Adipocyte (in vitro differentiated cells): ENCODE data around the gene TMEM107.

Experiments used
- DNase-seq: peaks from one replicate; pipeline ENCODE4 v3.0.0-alpha.2; 2015; ENCODE audit warnings: low read depth
- H3K27me3 ChIP-seq: replicated peaks from 2 replicates; pipeline ENCODE4 v1.7.0; 2013; ENCODE audit warnings: mild to moderate bottlenecking, low read length, moderate library complexity; ENCODE audit not compliant: control insufficient read depth, insufficient read depth
- H3K36me3 ChIP-seq: 2 replicates; pipeline ENCODE4 v1.7.0; 2013; ENCODE audit warnings: low read length, mild to moderate bottlenecking, moderate library complexity; ENCODE audit not compliant: control insufficient read depth, insufficient read depth, severe bottlenecking
- H3K4me1 ChIP-seq: 2 replicates; pipeline ENCODE4 v1.7.0; 2013; ENCODE audit warnings: mild to moderate bottlenecking, low read length, moderate library complexity; ENCODE audit not compliant: control insufficient read depth, insufficient read depth
- H3K4me3 ChIP-seq: 2 replicates; pipeline ENCODE4 v1.7.0; 2013; ENCODE audit warnings: mild to moderate bottlenecking, low read length, moderate library complexity
- H3K9ac ChIP-seq: 2 replicates; pipeline ENCODE4 v1.7.0; 2013; ENCODE audit warnings: mild to moderate bottlenecking, low read length, moderate library complexity
- H3K9me3 ChIP-seq: 2 replicates; pipeline ENCODE4 v1.7.0; 2013; ENCODE audit warnings: mild to moderate bottlenecking, low read length, moderate library complexity; ENCODE audit not compliant: control insufficient read depth

The TMEM107 gene

DNA sequence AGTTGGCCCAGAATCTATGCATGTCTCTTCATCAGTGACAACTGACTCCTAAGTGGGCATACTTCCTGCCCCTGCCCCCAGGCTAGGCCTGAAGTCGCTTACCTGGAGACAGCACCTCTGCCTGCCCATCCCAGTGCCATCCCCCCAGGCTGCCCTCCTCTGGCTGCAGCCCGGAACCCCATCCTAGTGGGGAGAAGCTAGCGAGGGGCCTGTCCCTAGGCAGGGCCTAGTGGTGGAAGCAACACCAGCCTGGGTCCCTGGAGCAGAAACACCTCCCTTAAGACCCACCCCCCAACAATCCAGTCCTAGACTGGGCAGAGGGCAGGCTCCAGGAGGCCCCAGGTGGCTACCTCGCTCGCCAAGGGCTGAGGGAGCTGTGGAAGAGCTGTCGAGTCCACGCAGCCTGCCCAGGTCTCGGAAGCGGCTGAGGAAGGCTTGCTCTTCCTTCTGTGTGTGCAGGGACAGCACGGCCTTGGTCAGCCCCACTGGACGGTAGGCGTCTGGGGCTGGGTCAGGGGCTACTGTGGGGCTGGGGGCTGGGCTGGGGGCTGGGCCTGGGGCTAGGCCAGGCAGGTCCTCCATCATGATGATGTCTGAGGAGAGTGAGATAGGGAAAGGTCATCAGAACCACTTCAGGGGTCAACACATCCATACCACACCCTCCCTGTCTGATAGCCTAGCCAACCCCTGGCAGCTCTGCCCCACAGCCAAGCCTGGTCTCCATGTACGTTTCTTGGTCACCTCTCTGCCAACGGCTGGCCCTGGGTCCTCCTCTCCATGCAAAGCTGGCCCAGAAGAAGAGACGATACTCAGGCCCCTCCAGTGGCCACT, 31.6 kb downstream of the TMEM107 start:
- H3K27me3 ChIP-seq = no peaks in the 10 kb centered on the region
- no peaks in the 10 kb centered on the region for H3K9me3 ChIP-seq
- peaks cover 4% of the 10 kb centered on the region for H3K4me1 ChIP-seq
- no peak for DNase-seq
- H3K36me3 ChIP-seq = peaks cover 99% of the 10 kb centered on the region
- H3K9ac ChIP-seq = no peak overlapping the region
- no peak overlapping the region for H3K4me3 ChIP-seq

DNA sequence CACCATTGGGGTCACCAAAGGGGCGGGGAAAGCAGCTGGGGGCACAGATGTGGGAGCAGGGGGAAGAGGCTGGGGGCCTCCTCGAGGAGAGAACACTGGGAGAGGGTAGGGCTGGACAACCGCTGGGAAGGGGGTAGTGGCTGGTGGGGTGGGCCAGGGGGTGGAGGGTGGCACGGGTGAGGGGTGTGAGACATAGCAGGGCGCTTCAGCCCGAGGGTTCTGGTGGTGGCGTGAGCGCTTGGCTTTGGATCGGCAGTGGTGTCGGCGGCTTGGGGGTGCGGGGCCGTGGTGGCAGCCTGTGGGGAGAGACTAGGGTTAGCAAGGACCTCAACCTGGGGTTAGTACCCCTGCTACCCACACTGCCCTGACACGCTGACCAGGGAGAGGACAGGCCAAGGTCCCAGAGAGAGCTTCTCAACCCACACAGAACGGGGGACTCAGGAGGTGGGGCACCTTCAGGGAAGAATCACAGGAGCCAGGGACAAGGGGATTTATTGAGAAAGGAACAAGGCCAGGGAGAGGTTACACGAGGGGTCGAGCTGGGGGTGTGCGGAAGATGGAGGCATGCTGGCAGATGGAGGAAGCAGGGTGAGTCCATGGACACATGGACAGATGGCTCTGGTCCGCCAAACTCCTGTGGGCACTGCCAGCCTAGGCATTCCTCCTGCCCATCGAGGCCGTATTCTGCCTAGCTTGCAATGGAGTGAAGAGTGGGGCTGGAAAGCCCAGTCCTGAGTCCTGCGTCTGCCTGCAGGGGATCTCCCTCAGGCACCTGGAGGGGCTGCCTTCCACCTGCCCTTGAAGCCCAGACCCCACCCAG, 32.4 kb downstream of the TMEM107 start:
- no peaks in the 10 kb centered on the region for H3K27me3 ChIP-seq
- H3K4me1 ChIP-seq = peaks cover 9% of the 10 kb centered on the region
- peaks cover 97% of the 10 kb centered on the region for H3K36me3 ChIP-seq
- DNase-seq = no peak
- H3K4me3 ChIP-seq = no peak overlapping the region
- H3K9ac ChIP-seq = no peak overlapping the region
- no peaks in the 10 kb centered on the region for H3K9me3 ChIP-seq

DNA sequence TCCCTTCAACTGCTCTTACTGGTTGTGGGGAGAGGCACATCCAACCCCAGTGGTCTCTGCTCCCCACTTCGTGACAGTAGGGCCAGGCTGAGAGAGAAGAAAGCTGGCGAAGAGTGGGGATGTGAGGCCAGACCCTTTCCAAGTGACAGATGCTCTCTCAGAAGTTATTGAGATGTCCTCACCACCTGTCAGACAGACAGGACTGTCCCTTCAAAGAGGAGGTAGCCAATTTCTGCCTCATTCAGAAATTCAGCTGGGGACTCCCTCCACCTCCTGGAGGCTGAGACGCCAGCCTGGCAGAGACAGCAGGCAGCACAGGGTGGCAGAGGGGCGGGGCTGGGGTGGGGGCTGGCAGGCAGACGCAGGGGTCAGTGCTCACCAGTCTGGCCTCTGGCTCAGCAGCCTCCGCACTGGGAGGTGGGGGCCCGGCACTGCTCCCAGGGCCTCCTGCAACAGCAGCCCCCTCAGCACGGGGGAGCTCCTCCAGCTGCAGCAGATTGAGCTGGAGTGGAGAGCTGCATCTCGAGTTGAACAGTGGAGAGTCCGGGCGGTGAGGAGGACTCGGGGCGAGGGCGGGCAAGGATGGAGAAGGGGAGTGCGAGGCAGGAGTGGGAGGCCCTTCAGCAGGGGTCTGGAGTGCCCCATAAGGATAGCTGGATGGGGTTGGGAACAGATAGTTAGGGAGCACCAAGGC, 33.1 kb downstream of the TMEM107 start:
- no peak overlapping the region for H3K9ac ChIP-seq
- no peaks in the 10 kb centered on the region for H3K9me3 ChIP-seq
- peaks cover 13% of the 10 kb centered on the region for H3K4me1 ChIP-seq
- DNase-seq = no peak
- H3K27me3 ChIP-seq = no peaks in the 10 kb centered on the region
- H3K4me3 ChIP-seq = no peak overlapping the region
- H3K36me3 ChIP-seq = peaks cover 89% of the 10 kb centered on the region

DNA sequence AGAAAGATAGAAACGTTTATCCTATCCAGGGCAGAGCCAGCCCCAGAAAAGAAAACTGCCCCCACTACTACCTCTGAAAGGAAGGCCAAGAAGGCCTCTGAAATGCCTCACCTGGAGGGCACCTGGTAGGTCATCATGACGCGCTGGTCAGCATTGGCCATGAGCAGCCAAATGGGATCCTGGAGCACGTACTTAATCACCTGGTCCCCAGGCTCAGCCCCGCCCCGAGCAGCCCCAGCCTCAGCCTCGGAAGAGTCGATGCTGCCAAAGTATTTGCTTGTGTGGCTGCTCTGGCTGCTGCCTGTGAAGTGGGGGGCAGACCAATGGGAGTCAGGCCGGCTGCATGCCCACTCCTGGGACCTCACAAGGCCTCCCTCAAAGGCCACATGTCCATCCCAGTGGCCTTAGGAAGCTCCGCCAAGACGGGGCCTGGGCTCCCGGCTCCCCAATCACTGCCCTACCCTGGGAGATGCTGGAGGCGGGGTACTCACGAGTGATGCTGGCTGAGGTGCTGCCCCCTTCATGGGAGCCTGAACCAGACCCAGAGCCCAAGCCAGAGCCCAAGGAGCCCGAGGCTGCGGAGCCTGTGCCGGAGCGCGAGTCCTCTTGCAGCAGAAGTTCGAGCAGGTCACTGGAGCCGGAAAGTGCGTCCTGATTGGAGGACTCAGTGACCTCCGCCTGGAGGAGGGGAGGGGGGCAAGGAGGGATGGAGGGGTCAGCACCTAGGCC, 33.9 kb downstream of the TMEM107 start:
- DNase-seq = no peak
- Histone ChIP-seq H3K27me3 (no peaks in the 10 kb centered on the region), H3K4me1 (peaks cover 14% of the 10 kb centered on the region), H3K36me3 (peaks cover 87% of the 10 kb centered on the region), H3K9ac (peak overlapping the region; percentile 49), H3K4me3 (no peak overlapping the region), H3K9me3 (no peaks in the 10 kb centered on the region)

DNA sequence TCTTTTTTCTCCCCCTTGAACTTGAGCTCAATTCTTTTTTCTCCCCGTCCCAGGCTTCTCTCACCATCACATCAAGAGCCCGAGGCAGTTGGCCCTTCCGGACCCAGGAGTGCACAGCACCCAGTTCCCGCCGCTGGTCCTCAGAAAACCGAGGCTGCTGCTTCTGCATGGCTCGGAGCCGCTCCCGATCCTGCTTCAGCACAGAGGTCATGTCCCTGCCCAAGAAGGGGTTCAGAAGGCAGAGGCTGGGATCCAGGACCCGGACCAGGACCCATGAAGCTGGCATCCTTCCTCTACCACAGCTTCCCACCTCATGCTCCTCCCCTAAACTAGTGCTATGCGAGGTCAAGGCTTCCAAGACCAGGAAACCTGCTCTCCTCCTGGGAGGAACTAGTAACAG, 34.4 kb downstream of the TMEM107 start:
- H3K9me3 ChIP-seq = no peaks in the 10 kb centered on the region
- no peak for DNase-seq
- H3K36me3 ChIP-seq = peaks cover 82% of the 10 kb centered on the region

DNA sequence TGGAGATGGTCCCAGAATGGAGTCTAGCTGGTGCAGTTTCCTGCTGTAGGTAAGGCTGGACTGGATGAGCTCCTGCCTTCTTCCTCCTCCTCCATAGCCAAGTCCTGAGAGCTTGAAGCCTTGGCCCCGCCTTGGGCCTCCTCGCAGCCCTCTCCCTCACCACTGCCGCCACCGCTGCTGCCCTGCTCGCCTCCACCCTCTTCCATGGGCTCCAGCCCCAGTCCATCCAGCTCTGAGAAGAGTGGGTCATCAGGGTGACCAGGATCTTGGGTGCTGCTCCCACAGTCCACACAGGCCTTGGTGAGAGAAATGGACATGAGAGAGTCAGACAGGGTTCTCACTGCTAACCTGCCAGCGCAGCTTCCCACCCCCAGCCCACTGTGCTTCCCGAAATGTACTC, 35.1 kb downstream of the TMEM107 start:
- H3K27me3 ChIP-seq = no peaks in the 10 kb centered on the region
- peaks cover 75% of the 10 kb centered on the region for H3K36me3 ChIP-seq
- no peak for DNase-seq
- no peaks in the 10 kb centered on the region for H3K9me3 ChIP-seq
- H3K4me1 ChIP-seq = peaks cover 14% of the 10 kb centered on the region
- no peak overlapping the region for H3K4me3 ChIP-seq
- peak overlapping the region; percentile 27 for H3K9ac ChIP-seq

More for the DNA sequence above, 34.4 kb downstream of the TMEM107 start:
- Histone ChIP-seq H3K4me1 (peaks cover 14% of the 10 kb centered on the region), H3K27me3 (no peaks in the 10 kb centered on the region), H3K9ac (peak overlapping the region; percentile 49), H3K4me3 (no peak overlapping the region)

DNA sequence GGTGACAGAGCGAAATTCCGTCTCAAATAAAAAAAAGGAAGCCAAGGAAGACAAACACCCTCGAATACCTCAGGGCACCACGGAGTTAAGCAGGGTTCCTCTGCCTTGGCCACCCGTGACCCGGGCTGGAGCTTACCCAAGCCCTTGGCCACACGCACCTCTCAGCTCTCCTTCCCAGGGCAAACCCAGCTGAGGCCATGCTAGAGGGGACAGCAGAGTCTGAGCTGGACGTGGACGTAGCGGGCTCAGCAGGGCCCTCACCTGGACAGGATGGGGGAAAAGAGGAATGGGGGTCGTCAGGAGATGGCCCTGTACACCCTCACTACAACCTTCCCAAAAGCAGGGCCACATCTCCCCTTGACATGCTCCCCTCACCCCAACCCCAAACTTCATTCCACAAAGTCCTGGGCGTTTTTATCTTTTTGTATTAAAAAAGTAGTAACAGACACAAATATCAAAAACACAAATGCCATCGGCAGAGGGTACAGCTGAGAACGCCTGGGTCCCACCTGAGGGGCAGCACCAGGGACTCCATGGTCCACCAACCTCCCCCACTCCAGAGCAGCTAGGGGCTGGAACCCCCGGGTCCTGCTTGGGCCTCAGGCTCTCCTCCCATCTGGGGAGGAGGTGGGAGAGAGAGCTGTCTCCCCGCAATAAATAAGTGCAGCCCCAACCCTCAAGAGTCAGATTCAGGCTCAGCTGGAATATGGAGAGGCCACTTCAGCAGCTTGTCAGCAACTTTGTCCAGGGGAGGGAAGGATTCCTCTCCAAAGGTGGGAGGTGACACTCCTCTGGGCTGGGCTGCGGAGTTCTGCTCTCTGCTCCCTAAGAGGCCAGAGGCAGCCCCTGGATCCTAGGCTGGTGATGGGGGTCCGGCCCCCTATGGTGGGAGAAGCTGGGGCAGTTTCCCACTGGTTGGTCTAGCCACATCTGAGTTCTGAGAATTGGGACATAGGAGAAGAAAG, 35.8 kb downstream of the TMEM107 start:
- H3K27me3 ChIP-seq = no peaks in the 10 kb centered on the region
- DNase-seq = no peak
- peaks cover 14% of the 10 kb centered on the region for H3K4me1 ChIP-seq
- peaks cover 68% of the 10 kb centered on the region for H3K36me3 ChIP-seq
- no peak overlapping the region for H3K4me3 ChIP-seq
- no peaks in the 10 kb centered on the region for H3K9me3 ChIP-seq
- peak overlapping the region; percentile 42 for H3K9ac ChIP-seq

DNA sequence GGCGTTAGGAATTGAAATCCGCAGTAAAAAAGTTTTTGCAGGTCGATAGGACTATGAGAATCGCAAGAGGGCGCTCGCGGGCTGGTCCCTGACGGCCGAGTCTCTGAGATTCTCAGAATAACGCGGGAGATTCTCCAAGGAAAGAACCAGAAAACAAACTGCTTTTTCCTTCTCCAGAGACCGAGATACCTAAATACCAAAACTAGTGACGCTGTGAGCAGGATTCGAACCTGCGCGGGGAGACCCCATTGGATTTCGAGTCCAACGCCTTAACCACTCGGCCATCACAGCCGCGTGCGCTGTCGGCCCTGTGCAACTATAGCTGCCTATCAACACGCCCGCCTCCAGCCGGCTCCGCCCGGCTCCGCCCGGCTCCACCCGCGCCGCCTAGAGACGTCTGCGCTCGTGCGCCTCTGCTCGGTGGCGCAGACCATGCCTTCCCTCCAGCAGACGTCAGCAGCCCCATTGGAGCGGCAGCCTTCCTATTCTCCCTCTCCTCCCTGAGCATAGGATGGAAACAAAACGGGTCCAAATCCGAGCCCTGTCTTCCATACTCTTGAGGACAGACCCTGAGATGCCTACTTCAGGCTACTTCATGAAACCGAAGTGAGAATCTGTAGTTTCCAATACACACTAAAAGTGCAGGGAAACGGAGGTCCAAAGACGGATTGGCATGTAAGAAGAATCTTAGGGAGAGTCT, 37.4 kb downstream of the TMEM107 start:
- Histone ChIP-seq H3K4me1 (peaks cover 14% of the 10 kb centered on the region), H3K36me3 (peaks cover 53% of the 10 kb centered on the region), H3K9ac (peak overlapping the region; percentile 69)

DNA sequence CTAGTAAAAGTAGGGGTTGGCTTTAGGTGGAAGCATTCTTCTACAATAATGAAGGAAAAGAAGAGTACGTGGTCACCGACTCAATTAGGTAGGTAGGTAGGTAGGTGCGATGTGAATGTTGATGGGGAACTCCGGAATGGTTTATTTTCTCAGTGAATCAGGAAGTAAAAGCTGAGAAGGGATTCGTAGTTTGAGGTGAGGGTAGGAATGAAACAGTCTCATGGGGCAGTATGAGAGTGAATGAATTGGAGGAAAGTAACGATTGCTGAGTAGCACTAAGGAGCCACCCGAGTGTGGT, 37.9 kb downstream of the TMEM107 start:
- no peaks in the 10 kb centered on the region for H3K27me3 ChIP-seq
- H3K4me1 ChIP-seq = peaks cover 14% of the 10 kb centered on the region
- peaks cover 49% of the 10 kb centered on the region for H3K36me3 ChIP-seq
- H3K9me3 ChIP-seq = no peaks in the 10 kb centered on the region
- DNase-seq = no peak
- peak overlapping the region; percentile 69 for H3K9ac ChIP-seq
- H3K4me3 ChIP-seq = peak overlapping the region; percentile 50

More for the DNA sequence above, 37.4 kb downstream of the TMEM107 start:
- Histone ChIP-seq H3K4me3 (peak overlapping the region; percentile 50), H3K9me3 (no peaks in the 10 kb centered on the region), H3K27me3 (no peaks in the 10 kb centered on the region)
- peak; percentile 99 for DNase-seq
